HG02763 (cell line): ENCODE results near the gene ITGB5.

Experiments
- ATAC-seq: cut with Tn5 transposase; IDR thresholded peaks from one replicate; pipeline ENCODE4 v1.9.1; 2021; ENCODE audit warnings: mild to moderate bottlenecking, moderate library complexity; ENCODE audit not compliant: unreplicated experiment

The ITGB5 gene, protein sequence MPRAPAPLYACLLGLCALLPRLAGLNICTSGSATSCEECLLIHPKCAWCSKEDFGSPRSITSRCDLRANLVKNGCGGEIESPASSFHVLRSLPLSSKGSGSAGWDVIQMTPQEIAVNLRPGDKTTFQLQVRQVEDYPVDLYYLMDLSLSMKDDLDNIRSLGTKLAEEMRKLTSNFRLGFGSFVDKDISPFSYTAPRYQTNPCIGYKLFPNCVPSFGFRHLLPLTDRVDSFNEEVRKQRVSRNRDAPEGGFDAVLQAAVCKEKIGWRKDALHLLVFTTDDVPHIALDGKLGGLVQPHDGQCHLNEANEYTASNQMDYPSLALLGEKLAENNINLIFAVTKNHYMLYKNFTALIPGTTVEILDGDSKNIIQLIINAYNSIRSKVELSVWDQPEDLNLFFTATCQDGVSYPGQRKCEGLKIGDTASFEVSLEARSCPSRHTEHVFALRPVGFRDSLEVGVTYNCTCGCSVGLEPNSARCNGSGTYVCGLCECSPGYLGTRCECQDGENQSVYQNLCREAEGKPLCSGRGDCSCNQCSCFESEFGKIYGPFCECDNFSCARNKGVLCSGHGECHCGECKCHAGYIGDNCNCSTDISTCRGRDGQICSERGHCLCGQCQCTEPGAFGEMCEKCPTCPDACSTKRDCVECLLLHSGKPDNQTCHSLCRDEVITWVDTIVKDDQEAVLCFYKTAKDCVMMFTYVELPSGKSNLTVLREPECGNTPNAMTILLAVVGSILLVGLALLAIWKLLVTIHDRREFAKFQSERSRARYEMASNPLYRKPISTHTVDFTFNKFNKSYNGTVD

DNA sequence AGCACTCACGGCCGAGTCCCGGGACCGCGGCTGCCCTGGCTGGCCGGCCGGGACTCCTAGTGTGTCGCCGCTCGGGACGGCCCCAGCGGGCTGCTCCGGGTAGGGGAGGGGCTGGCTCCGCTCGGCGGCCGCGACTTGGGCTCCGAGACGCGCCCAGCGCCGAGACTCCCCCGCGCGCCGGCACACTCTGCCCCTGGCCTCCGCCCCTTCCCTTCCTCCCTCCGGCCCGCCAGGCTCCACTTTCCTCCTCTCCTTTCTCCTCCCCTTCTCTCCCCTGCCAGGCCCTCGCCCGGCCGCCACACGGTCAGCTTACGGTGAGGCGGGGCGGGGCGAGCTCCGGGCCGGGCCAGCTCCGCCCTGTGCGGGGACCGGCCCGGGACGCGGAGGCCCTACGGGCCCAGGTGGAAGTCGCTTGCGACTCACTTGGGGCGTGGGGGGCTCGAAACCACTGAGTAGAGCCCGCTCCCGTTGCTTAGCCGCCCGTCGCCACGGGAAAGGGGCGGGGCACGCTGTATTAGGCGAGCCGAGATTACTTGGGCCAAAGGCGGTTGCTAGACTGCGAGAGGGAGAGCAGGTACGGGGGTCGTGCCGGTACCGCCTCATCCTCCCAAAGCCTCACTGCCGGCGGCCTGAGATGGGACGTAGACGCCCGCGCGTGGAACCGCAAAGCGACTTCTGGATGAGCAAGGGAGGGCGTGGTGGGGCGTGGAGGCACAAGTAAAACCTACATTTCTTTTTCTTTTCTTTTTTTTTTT lies at the start of gene ITGB5:
Gene ITGB5, minus strand, starts transcription at position 189 of the 755 bp plus-strand sequence. CDS start 365 bp downstream, outside the sequence.
- ATAC-seq = peak; percentile 63

DNA sequence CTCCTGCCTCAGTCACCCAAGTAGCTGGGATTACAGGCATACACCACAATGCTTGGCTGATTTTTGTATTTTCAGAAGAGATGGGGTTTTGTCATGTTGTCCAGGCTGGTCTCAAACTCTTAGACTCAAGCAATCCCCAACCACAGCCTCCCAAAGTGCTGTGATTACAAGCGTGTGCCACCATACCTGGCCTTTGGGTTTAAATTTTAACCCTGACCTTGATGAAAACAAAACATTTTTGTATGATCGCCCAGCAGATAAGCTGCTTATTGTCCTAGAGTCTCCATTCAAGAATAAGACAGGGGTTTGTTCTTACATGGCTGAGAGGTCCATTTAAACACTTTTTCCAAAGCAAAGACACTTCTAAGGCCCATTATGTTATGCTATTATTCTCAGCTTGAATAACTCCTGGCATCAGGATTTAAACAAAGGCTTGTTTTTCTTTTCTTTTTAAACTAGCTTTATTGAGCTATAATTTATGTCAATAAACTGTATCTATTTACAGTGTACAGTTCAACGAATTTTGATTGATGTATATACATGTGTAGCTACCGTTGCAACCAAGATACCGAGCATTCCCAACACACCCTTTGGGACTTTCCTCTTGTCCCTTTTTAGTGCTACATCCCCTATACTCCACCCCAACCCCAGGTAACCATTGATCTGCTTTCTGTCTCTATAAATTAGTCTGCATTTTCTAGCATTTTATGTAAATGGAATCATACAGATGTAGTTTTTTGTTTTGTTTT lies 48.8 kb upstream of the ITGB5 start:
- no peak for ATAC-seq

DNA sequence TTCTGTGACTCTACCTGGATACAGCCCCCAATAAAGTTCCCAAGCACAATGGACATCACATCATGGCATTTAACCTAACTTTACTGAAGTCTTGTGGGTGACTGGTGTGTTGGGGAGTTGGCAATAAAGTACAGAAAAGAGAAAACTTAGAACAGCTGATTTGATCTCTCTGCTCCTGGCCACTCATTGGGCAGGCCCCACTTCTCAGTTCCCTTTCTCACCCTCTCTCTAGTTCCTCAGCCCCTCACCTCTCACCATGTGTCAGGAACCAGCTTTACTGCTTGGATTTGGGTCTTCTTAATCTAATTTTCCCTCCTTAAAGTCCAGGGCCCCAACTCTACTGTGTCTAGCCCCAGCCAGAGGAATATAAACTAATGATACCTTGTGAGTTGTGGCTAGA lies 48.1 kb upstream of the ITGB5 start:
- peak; percentile 65 for ATAC-seq

DNA sequence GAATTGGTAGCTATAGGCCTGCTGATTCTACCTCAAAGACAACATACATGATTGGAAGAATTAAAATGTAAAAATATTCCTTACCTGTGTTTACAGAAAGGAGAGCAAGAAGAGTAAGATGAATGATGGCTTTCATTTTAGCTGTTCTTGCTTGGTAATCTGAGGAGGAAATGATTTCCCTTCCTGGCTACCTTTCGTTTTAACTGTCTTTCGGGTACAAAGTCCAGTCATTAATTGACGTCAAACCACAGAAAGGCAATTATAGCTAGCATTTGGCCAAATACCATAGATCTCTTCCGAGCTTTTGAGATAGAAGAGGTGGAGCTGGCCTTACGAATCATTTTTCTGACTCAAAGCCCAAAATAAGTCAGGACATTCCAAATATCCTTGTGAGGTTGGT lies 47.4 kb upstream of the ITGB5 start, which contains the start of gene MUC13:
Gene MUC13, minus strand, starts transcription at position 175 of the 400 bp plus-strand sequence. Its CDS starts 39 bp downstream, at position 136.
- ATAC-seq = no peak

DNA sequence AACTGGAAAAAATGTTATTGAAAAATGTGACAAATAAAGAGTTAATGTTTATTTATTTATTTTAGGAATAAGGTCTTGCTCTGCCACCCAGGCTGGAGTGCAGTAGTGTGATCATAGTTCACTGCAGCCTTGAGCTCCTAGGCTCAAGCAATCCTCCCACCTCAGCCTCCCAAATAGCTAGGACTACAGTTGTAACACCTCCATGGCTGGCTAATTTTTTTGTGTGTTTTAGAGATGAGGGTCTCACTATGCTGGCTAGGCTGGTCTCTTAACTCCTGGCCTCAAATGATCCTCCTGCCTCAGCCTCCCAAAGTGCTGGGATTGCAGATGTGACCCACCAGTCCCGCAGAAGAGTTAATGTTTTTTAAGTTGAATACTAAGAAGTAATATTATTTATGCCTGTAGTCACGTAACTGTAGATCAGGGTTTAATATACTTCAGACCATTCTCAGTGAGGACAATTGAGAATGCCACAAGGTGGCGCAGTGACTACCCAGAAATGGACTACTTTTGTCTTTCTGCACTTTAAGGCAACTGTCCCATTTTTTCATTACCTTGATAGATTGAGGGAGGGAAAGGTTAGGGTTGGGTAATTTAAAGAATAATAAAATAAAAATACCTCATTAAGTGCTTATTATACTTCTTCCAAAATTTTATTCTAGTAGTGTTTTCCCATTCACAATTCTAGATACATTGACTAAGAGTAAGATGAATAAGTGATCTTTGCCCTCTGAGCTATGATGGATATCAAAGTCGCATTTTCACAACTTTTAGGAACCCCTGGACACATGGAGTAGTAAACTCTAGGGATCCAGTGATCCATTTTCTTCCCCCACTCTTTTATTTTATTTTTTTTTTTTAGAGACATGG lies 41.4 kb upstream of the ITGB5 start:
- no peak for ATAC-seq

DNA sequence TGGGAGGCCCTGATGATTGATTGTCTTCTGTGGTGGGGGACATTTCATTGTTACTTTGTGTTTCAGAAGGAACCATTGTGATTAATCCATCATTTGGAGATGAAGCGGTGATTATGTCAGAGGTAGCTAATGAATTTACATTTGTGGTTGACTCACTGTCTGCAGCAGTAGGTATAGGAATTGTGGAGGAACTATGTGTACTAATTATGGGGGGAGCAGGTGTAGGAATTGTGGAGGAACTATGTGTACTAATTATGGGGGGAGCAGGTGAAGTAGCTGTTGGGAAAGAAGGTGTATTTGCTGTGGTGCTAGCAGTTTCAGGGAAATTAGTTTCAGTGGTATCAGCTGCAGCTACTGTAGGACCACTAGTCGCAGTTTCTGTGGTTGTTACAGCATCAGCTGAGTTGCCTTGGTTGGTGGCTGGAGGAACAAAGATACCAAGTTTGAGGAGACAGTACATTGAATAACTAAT lies 40.4 kb upstream of the ITGB5 start:
- ATAC-seq = peak; percentile 59

DNA sequence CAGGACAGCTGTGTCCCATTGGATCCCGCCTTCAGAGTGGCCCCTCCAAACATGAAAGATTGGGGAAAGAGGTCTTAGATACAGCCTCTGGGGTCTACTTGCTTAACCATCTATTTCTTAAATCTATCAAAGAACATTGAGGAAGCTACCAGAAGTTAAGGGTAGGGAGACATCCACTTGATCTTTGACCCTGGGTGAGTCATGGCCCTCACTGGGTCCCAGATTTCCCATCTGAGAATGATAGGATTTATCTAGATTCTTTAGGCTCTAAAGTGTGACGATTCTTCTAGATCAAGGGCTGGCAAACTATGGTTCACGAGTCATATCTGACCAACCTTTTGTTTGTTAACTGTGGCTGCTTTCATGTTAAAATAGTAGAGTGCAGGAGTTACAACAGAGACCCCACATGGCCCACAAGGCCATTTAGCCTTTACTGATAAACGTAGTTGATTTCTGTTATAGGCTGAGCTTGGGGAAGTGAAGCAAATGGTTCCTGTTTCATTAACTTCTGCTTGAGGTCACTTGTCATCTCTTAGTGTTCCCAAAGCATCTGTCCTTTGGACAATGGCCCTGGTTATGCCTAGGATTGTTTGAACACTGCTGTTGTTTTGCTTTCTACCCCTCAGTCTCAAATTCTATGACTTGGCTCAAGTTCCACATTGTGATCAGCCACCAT lies 39.4 kb upstream of the ITGB5 start:
- ATAC-seq = no peak

DNA sequence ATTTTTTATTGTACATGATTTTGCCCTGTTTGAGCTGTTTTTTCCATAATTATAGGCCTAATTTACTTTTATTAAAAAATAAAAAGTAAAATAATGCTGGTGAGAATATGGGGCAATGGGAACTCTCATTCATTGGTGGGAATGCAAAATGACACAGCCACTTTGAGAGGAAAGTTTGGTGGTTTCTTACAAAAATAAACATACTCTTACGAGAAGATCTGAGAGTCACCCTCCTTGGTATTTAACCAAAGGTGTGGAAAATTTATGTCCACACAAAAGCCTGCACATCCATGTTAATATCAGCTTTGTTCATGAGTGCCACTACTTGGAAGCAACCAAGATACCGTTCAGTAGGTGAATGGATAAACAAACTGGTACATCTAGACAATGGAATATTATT lies 37.6 kb upstream of the ITGB5 start:
- no peak for ATAC-seq

DNA sequence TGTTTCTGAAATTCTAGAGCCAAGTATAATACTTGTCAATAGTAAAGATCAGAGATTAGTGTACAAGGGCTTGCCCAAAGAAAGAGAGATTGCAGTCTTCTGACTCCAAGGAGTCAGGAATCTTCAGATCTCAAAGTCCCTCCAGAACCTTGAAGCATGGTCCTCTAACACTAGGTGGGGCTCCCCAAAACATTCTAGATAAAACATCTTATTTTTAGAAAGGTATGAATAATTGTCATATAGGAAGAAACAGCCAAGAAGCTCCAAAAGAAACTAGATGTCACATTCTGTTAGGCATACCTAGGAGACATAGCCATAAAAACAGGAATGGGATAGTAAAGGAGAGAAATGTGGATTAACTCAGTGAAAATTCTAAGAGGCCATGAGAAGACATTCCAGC lies 36.7 kb upstream of the ITGB5 start:
- no peak for ATAC-seq

DNA sequence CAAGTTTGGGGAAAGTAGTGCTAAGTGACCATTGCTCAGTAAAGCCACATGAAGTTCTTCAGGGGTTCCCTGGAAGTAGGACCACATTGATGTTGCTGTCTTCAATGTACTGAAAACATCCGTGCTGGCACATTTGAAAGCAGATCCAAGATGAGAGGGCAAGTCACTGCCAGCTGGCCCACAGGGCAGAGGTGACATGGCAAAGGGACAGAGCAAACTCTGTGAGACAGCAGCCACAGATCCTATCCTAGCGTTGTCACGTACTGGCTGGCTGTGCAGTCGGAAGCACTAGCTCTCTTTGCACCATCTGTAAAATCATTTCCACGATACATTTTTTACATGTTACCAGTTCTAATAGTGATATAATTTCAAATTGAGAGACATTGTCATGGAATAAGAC lies 33.6 kb upstream of the ITGB5 start:
- no peak for ATAC-seq

DNA sequence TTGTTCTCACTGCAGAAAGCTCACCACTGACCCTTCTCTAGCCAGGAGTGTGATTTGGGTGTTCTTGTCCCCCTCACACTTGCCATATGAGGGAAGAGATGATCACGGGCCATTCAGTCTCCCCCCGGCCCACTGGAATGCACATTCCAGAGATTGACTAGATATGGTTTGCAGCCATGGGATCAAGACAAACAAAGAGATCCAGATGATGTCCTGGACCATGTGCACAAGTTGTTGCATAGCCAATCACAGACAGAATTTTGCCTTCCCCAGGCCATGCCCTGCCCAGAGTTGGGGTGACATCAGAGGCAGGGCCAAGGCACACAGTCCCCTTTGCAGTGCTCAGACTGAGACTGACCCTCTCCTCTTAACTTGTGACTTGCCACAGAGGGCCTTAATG lies 32.6 kb upstream of the ITGB5 start:
- no peak for ATAC-seq

DNA sequence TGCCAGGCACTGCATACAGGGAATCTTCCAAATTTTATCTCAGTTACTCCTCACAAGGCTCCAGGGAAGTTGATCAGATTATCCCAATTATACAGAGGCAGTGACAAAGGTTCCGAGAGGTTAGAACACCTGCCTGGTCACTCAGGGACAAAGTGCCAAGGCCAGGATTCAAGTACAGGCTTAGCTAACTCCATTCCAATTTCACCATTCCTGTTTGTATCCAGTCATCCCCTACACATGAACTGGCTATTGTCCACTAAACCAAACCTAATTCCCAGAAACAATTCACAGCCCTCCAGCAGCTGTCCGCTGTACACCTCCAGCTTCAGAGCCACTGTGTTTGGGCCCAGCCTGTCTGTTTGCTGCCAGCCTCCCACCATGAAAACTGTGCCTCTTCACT lies 31.4 kb upstream of the ITGB5 start:
- ATAC-seq = no peak

DNA sequence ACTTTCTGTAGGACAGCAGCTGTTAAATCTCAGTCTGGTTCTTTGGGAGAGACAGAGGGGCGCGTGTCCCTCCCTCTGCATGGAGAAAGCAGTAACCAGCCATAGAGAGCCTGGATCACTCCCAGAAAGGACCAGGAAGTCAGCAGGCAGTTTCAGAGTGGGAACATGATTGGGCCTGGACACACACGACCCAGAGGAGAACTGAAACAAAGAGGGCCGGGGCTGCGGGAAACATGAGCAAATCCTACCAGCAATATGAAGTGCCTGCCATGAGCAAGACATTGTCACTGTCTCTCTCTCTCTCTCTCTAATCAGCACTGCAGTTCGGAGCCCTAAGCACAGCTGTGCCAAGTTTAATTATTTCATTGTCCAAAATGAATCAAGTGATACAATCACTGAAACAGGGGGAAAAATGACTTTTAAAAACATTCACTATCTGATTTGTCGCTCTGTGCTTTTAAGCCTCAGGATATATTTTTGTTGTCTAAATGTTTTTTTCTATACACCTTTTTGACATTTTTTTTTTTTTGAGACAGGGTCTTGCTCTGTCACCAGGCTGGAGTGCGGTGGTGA lies 29.8 kb upstream of the ITGB5 start:
- no peak for ATAC-seq

DNA sequence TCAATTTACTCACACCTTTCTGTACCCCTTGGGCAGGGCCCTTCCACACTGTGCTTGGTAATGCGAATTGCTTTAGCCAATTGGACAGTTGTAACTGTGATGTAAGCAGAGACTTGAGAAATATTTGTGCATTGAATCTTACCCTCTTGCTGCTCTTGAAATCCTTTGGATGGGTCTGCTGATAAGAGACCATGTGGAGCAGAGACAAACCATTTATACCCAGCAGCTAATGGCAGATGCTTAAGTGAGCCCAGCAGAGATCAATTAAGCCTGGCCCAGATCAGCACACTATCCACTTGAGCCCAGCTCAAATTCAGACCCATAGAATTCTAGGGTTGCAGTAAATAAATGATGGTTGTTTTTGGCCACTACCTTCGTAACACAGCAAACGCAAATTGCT lies 28.1 kb upstream of the ITGB5 start:
- ATAC-seq = no peak

DNA sequence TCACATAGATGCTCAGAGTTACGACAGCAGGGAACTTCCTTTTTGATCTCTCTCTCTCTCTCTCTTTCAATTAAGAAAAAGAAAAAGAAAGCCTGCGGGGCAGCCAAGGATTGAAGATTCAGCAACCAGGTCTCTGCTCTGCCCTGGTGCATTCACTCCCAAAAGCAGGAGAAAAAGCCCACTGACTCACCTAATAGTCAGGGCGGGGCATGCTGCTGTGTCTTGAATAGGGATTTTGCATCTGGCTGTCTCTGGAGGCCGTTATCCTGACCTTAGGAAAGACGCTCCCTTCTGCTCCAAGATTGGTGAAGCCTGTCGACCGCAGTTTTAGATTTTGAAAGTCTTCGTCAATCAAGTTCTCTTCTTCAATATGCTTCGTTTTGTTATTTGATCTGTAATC lies 20.8 kb upstream of the ITGB5 start:
- ATAC-seq = no peak

DNA sequence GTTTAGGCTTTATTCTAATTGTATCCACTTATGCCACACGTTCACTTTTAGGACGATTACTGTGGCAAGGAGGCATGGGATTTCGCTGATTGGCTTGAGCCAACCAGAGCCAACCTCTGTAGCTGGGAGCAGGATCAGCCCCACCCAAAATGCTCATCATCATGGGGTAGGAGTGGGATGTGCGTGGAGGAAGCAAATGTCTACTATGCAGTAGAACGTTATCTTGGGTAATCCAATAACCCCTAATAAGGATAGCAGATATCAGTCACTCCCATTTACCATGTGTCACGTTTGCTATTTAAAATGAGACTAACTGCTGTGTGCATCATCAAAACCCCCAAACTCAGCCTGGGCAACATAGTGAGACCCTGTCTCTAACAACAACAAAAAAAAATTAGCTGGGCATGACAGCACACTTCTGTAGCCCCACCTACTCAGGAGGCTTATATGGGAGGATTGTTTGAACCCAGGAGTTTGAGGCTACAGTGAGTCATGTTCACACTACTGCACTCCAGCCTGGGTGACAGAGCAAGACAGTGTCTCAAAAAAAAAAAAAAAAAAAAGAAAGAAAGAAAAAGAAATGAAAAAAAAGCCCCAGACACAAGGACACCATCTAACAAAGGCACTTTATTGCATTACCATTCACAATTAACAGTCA lies 17.8 kb upstream of the ITGB5 start:
- no peak for ATAC-seq

DNA sequence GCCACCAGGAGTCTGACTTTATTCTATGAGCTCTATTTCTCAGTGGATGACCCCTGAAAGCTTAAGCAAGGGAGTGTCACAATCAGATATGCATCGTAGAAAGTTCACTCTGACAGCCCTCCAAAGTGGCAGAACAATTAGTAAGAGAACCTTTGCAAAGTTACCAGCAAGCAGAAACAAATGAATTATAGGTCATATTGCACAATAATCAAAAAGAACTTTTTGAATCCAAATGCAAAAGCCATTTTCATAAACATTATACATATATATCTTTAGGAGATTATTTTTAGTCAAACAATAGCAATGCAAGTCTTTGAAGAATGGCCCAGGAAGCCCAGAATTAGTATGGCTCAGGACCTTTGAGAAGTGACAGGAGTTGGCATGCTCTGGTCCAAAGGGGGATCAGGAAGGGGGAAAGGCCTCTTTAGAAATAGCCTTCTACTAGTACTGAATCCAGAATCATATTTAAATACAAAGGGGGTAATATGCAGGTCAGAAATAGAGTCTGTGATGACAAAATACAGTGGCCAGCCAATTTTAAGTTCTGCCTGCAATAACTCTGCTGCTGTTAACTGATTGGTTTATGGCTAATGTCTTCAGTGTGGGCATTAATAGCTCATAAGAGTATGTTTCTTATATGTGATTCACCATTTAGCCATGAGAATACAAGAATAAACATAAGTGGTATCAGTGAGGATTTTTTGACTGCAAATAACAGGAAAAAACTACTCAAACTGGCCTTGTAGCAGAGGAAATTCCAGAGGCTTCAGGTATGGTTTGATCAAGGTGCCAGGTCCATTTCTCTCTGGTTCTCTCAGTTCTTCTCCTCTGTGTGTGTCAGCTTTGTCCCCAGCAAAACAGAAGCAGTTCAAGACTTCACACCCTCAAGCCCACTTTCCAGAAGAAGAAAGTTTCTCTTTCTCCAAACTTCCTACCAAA lies 17.0 kb upstream of the ITGB5 start:
- ATAC-seq = no peak
